HTR-8/SVneo (cell line): ENCODE measurements around the gene TRO.

Source experiments
- DNase-seq: peaks from one replicate; pipeline ENCODE4 v3.0.0; 2011; ENCODE audit warnings: low spot score, mixed read lengths; ENCODE audit not compliant: insufficient read length
- FAIRE-seq: peaks from 2 replicates; lab custom pipeline; 2011; peaks lifted over from hg19 to GRCh38; lab: Jason Lieb, UNC

TRO gene

GRCh38 chrX:54961750-54962149, 41.1 kb downstream of the TRO start:
- no peak for FAIRE-seq
- no peak for DNase-seq

GRCh38 chrX:54964766-54965497, 44.3 kb downstream of the TRO start:
- DNase-seq (no peak), FAIRE-seq (no peak)

GRCh38 chrX:54977387-54977786, 56.8 kb downstream of the TRO start:
- DNase-seq (no peak), FAIRE-seq (no peak)

- no peak for DNase-seq
- FAIRE-seq: no peak
These were observed 57.8 kb downstream of the TRO start for GRCh38 chrX:54978448-54978847.

GRCh38 chrX:54979432-54979831, 58.8 kb downstream of the TRO start:
- DNase-seq (no peak), FAIRE-seq (no peak)

- no peak for DNase-seq
- no peak for FAIRE-seq
These were observed 59.7 kb downstream of the TRO start for GRCh38 chrX:54980334-54980733.
